ENCODE measurements around the gene JADE2.

The JADE2 gene

DNA sequence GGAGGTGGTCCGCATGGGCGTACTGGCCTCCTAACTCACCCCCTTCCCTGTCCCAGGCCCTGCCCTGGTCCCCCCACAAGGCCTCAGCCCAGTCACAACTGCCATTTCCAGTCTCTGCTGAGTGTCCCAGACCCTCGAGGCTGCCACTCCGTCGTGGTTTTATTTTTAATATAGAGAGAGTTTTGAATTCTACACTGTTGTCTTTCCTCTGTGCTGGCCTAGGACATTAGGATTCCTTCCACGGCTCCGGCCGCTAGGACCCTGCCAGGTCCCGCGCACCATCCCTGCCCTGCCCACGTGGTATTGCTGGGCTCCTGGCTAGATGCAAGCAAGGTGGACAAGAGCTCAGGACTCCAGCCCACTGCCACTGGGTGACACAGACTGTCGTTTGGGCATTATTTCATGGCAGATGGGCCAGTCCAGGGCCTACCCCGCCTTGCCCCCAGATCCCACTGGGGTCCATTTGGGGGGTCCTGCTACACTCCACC, 53.9 kb downstream of the JADE2 start:
- H3K4me3 ChIP-seq (ENCODE audit: low read depth, low read length): no peak overlapping the region
- no peak for DNase-seq (ENCODE audit: low read depth)
- in situ Hi-C loops (cut with HindIII; ENCODE audit: low sequenced_read_pairs): no loop called here
- TF ChIP-seq, protein P1, sequence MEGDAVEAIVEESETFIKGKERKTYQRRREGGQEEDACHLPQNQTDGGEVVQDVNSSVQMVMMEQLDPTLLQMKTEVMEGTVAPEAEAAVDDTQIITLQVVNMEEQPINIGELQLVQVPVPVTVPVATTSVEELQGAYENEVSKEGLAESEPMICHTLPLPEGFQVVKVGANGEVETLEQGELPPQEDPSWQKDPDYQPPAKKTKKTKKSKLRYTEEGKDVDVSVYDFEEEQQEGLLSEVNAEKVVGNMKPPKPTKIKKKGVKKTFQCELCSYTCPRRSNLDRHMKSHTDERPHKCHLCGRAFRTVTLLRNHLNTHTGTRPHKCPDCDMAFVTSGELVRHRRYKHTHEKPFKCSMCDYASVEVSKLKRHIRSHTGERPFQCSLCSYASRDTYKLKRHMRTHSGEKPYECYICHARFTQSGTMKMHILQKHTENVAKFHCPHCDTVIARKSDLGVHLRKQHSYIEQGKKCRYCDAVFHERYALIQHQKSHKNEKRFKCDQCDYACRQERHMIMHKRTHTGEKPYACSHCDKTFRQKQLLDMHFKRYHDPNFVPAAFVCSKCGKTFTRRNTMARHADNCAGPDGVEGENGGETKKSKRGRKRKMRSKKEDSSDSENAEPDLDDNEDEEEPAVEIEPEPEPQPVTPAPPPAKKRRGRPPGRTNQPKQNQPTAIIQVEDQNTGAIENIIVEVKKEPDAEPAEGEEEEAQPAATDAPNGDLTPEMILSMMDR (IDR thresholded peaks at IDR 0.05; ENCODE audit: low read depth, low read length, missing control alignments): no peak

DNA sequence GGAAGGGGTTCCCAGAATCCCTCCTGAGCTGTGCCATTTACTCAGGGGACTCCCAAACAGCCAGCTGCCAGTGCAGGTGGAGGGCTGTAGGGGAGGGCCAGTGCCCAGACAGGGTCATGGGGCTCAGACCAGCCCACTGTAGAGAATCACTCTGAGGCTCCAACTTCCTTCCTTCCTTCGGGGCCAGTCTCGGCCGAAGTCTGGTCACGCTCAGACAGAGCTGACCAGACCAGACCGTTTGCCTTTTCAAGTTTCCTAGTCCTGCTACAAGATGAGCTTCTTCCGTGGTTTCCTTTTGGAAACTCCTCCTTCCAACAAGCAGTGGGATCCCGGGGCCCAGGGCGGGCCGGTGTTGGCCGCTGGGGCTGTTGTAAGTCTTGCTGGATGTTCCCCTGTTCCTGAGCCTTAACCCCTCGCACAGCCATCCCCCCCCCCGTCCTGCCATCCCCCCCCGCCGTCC, 54.6 kb downstream of the JADE2 start:
- TF ChIP-seq, protein P1 (IDR thresholded peaks at IDR 0.05; ENCODE audit: low read depth, low read length, missing control alignments): no peak

DNA sequence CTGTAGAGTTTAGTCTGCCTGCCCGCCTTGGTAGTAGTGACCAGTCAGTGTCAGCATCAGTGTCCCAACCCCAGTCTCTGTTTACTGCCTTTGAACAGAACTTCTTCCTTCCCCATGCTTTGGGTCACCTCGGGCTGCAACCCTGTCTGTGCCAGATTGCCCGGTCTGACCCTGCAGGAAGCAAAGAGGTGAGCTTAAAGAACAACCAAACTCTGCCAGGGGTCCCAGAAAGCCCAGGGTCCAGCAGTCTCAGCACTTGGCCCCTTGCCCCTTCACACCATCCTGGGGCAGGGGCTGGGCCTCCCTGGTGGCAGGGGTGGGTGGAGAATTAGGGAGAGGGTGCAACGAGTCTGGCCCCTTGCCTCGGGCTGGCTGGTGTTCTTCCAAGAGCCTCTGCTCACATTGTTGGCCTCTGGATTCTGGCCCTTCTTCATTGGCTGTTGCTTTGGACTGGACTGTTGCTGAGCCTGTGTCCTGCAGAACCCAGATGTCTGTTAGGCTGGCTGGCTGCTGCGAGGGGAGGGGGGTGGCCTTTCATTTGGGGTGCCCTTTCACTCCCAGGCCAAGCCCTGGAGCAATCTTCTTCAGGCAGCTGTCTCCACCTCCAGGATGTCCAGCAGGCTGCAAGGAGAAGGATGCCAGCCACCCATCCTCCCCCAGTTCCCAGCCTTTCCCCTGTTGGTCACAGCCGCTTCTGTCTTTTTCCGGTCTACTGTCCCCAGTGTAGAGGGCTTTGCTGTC, 55.9 kb downstream of the JADE2 start:
- no peak for DNase-seq (ENCODE audit: low read depth)
- H3K4me3 ChIP-seq (ENCODE audit: low read depth, low read length): no peak overlapping the region
- in situ Hi-C loops (cut with HindIII; ENCODE audit: low sequenced_read_pairs): no loop called here
- TF ChIP-seq, protein P1 (IDR thresholded peaks at IDR 0.05; ENCODE audit: low read depth, low read length, missing control alignments): no peak

More for the DNA sequence above, 54.6 kb downstream of the JADE2 start:
- in situ Hi-C loops (cut with HindIII; ENCODE audit: low sequenced_read_pairs): no loop called here
- H3K4me3 ChIP-seq (ENCODE audit: low read depth, low read length): no peak overlapping the region
- no peak for DNase-seq (ENCODE audit: low read depth)

DNA sequence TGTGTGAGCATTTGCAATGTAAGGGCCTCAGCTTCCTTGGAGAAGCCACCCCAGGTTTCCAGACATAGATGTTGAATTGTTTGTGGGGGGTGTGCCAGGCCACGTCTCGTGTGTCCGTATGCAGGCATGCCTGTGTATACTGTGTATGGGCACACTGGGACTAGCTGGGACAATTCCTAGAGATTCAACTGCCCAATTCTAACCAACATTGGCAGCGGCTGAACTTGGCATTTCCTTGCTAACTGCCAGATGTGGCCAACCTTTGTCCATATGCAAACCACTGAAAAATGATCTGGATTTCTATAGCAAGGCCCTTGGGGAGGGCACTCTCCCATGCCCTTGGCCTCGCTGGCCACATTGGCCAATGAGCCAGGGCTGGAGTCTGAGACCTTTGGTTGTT, 56.8 kb downstream of the JADE2 start:
- TF ChIP-seq, protein P1 (IDR thresholded peaks at IDR 0.05; ENCODE audit: low read depth, low read length, missing control alignments): no peak
- no peak overlapping the region for H3K4me3 ChIP-seq (ENCODE audit: low read depth, low read length)
- in situ Hi-C loops (cut with HindIII; ENCODE audit: low sequenced_read_pairs): no loop called here
- no peak for DNase-seq (ENCODE audit: low read depth)

DNA sequence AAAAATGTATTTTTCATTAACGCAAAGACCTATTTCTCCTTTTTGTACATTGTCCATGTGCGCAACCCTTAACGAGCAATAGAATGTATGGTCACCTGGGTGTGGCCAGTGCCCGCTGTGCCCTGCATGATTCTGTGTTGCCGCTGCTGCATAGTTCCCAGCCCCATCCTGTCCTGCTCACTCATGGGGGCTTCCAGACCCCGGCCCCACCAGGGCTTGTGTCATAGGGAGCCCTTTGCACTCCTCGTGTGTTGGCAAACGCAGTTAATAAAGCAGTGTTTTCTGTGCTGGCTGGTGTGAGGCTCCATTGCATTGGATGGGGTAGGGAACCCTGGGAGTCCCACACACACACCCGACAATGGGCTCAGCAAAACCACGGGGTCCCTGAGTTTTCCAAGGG, 57.5 kb downstream of the JADE2 start:
- DNase-seq (ENCODE audit: low read depth): no peak
- no peak overlapping the region for H3K4me3 ChIP-seq (ENCODE audit: low read depth, low read length)
- TF ChIP-seq, protein P1 (IDR thresholded peaks at IDR 0.05; ENCODE audit: low read depth, low read length, missing control alignments): no peak
- in situ Hi-C loops (cut with HindIII; ENCODE audit: low sequenced_read_pairs): no loop called here

DNA sequence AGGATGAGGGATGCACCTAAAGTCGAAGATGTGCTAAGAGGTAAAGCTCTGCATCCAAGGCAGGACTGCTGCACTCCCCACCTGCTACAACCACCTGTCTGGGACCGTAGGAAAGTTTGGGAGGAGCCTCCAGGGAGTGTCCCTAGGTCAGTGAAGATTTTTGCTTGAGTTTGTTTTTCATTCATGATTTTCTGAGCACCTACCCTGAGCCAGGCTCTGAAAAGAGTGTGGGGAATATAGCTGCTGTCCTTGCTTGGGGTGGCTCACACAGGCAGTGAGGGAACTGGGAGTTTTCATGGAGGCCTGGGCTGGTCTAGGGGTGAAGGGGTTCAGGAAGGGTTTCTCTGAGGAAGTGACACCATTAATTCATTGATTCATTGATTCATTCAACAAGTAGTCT, 58.3 kb downstream of the JADE2 start:
- in situ Hi-C loops (cut with HindIII; ENCODE audit: low sequenced_read_pairs): no loop called here
- H3K4me3 ChIP-seq (ENCODE audit: low read depth, low read length): no peak overlapping the region
- TF ChIP-seq, protein P1 (IDR thresholded peaks at IDR 0.05; ENCODE audit: low read depth, low read length, missing control alignments): no peak

More for the DNA sequence above, 58.3 kb downstream of the JADE2 start:
- DNase-seq (ENCODE audit: low read depth): no peak

Data from astrocyte of the cerebellum (primary cell).